GM12892 (cell line): ENCODE measurements around the gene AGRN.
"Not testable (repeated sequence)": the region's sequence is repeated elsewhere in the genome, so short reads cannot be mapped to it uniquely, and the experiment has no call there.

Experiments
- DNase-seq: peaks from one replicate; pipeline ENCODE4 v3.0.0; 2011; ENCODE audit not compliant: insufficient read length
- FAIRE-seq: peaks from 2 replicates; lab custom pipeline; 2011; peaks lifted over from hg19 to GRCh38; lab: Jason Lieb, UNC
- POLR2A ChIP-seq: IDR thresholded peaks from 2 replicates; pipeline ENCODE4 v1.6.1; 2011; ENCODE audit warnings: low read depth, low read length, control low read depth
- POLR2AphosphoS5 ChIP-seq: IDR thresholded peaks from 2 replicates; pipeline ENCODE4 v1.6.1; 2011; ENCODE audit warnings: low read depth, low read length, control low read depth
- TAF1 ChIP-seq: IDR thresholded peaks from 2 replicates; pipeline ENCODE4 v1.6.1; 2011; ENCODE audit warnings: low read depth, mild to moderate bottlenecking, control low read depth, low read length, borderline replicate concordance

Gene AGRN

DNA sequence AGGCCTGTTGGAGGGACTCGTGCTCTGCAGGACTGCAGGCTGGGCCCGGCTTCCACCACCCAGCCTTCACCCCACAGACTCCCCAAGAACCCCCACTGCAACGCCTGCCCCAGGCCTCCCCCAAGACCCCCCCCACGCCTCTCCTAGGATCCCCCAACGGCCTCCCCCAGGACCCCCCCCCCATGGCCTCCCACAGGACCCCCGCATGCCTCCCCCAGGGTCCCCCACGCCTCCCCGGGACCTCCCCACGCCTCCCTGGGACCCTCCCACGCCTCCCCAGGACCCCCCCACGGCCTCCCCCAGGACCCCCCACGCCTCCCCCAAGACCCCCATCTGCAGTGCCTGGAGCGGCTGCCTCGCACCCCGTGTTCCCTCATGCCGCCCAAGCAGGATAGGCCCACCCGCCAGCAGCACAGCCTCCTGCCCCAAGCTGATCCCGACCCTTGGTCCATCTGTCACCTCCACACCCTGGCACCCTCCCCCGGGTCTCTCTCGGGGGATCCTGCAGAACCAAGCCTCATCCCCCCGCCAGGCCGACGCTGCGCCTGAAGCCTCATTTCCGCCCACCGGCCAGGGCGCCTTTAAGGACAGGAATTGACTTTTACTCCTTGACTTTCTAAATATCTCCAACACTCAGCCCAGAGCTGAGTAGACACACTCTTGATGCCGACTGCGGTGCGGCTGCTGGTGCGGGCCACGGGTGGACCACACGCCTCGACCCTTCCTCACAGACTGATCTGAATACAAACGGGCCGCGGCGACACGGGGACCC lies 68.3 kb downstream of the AGRN start:
- no peak for TF ChIP-seq TAF1
- TF ChIP-seq POLR2AphosphoS5 = no peak
- TF ChIP-seq POLR2A = no peak
- DNase-seq = peak; percentile 32
- FAIRE-seq = no peak

DNA sequence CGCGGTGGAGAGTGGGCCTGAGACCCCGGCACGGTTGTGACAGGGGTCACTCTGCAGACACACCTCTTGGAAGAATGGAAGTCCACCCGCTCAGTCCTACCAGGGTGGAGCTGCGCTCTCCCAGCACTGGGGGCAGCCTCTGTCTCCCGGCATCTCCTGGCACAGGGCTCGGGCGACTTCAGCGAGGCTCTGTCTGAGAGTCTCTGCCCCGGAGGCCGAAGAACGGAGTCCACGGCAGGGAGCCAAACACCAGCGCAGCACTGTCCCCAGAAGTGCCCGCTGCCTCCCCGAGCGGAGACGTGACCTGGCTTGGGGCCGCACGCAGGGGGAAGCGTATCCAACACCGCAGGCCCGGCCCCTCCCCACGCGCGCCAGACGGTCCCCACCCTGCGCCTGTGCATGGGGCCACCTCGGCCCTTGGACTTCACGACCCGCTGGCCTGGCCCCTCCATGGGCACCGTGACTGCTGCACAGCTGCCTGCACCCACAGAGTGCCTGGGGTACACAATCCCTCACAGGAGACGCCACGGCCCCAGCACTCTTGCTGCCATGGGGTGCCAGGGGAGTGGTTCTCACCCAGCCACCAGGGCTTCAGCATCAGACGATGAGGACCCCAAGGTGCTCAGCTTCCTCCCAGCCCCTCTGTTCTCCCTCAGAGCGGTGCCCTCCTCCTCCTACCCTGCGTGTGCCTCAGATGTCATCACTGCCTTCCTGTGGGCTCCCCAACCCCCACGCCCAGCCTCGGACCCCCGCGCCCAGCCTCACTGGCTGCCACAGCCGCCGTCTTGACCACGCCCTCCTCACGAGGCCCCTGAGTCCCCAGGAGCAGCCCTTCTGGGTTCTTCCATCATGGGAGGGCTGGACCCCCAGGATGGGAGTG lies 69.1 kb downstream of the AGRN start:
- no peak for FAIRE-seq
- TF ChIP-seq POLR2A = no peak
- no peak for TF ChIP-seq TAF1
- no peak for TF ChIP-seq POLR2AphosphoS5
- no peak for DNase-seq

DNA sequence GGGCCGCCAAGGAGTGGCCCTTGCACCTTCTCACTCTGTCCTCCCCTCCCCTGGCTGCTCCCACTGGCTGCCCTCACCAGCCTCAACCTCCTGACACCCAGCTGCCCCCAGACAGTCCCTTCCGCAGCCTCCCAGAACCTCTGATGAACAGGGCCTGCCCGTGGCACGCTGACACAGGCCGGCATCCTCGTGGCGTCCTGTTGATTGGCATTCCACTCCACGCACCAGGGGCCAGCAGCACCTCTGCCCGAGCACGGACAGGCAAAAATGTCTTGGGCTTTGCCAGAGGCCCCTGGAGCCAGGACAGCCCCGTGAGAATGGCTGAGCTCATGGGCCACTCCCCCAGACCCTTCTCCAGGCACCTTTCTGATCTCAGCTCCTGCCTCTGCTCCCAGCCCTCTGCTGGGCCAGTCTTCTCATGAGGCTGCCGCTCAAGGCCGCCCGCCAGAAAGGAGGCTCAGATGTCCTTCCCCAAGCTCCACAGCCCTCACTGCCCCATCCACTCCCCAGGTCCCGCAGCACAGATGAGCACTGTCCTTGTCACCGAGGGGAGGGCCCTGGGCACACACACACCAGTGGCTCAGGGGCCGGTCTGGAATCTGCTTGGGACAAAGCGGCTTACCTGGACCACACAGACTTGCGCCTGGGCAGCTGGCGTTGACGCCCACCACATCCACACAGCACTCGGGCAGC lies 70.0 kb downstream of the AGRN start:
- TF ChIP-seq TAF1 (no peak), POLR2A (no peak), POLR2AphosphoS5 (no peak)
- no peak for FAIRE-seq
- no peak for DNase-seq

DNA sequence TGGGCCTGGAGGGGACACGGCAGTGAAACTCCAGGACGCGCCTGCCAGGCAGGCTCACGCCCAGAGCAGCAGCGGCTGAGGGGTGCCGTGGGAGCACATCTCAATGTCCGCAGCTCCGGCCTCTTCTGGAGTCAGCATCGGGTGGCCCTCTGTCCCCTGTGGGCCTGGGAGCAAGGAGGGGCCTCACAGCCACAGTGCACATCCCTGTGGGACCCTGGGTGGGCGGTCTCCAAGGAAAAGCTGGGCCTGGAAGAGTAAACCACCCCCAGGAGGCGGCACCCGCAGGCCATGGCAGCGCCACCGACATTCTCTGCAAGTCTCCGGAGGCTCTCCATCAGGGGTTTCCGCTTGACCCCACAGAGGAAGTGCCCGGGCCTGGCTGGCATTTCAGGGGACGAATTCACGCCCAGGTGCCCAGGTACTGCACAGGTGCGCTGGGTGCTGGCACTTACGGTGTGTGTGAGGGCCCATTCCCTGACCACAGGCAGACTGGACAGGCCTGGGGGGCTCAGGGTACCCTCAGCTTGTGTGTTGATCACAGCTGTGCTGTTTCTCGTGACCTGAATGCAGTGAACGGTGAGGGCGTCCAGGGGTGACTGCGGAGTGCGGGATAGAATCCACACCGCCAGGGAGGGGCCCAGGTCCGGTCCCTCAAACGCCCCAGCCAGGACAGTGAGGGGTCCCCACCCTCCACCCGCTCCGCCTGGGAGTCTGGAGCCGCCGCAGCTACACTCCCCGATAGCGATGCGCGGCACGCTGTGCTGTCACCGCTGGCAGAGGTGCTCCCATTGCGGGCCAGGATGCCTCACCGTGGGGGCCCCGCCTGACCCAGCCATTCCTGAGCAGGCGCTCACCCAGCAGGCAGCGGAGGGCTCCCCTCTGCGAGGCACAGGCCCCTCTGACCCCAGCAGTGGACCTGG lies 70.8 kb downstream of the AGRN start:
- DNase-seq (no peak), FAIRE-seq (no peak)
- no peak for TF ChIP-seq TAF1
- no peak for TF ChIP-seq POLR2A
- no peak for TF ChIP-seq POLR2AphosphoS5

DNA sequence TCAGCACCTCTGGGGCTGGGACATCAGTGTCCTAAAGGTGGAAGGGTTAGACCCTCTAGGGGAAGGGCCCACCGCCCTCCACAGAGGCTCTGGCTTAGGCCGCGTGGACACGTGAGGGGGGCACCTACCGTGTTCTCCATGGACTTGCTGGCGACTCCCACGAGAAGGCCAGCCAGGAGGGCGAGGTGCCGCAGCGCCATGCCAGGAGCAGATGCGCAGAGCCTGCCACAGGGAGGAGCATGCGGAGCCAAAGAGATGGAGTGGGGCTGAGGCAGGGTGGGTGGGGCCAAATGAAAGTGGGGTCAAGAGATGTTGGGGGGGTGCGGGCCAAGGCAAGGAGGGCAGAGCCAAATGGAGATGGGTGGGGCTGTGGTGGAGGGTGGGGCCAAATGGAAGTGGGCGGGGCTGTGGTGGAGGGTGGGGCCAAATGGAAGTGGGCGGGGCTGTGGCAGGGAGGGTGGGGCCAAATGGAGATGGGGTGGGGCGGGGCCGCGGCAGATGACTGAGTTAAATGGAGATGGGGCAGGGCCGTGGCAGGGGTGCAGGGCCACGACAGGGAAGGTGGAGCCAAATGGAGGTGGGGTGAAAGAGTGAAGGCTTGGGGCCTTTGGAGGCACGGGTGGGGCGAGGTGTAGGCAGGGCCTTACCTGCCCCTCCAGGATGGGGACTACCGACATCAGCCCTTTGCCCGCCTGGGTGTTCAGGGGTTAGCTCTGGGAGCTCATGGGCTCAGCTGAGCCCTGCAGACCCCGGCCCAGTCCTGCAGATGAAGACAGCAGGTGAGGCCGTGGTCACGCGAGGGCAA lies 71.6 kb downstream of the AGRN start:
- FAIRE-seq (no peak), DNase-seq (peak; percentile 30)
- no peak for TF ChIP-seq TAF1
- TF ChIP-seq POLR2A = no peak
- TF ChIP-seq POLR2AphosphoS5 = no peak

DNA sequence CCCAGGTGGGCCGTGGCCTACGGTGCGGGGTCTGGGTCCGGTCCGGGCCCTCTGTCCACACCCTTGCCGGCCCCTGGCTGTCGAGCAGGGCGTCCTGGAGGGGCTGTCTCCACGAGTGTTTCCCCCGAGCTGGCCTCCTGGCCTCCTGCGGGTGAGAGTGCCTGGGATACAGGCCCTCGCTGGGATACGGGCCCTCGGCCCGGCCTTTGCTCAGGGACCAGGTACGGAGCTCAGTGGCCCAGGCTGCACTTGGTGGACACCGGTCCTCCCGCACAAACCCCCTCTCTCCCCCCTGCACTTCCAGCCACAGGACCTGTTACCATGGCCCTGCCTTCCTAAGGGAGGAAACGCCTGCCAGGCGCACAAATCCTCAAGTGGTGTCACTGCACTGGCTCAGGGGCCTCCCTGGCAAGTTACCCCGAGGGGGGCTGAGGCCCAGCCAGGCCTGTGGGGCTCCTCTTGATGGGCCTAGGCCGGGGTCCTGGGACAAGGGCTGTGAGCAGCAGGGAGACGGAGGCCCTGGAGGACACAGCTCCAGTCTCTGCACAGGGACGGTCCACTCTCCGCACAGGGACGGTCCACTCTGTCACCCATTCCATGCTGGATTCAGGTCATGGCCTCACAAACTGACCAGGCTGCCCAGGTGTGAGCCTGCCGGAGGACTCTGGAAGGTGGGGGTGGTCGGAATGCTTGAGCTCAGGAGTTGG lies 72.4 kb downstream of the AGRN start:
- TF ChIP-seq POLR2AphosphoS5 = no peak
- FAIRE-seq (no peak), DNase-seq (no peak)

DNA sequence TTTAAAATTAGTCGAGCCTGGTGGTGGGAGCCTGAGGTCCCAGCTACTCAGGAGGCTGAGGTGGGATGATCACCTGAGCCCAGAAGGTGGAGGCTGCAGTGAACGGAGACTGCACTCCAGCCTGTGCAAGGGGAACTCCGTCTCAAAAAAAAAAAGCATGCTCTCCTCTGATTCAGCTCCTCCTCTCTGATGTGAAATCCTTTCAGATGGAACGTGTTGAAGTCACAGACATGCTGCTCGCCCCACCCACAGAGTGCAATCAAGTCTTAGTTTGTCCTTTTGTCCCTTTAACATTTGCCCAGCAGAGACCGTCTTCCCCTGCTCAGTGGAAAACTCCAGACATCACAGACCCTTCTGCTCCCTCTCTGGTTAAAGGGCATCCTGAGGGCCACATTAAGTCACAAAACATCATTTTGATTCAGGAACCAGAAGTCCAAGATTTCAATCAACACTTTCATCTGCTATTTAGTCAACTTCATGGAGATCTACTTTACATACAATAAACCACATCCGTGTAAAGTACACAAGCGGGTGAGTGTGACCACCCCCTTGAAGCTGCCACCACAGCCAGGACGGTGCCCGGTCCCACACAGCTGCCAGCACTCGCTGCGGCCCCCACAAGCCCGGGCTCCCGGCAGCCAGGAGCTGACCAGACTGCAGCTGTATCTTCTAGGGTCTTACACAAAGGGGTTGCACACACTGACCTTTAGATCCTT lies 73.1 kb downstream of the AGRN start:
- no peak for TF ChIP-seq POLR2AphosphoS5
- no peak for TF ChIP-seq POLR2A
- no peak for TF ChIP-seq TAF1
- DNase-seq = no peak
- no peak for FAIRE-seq

DNA sequence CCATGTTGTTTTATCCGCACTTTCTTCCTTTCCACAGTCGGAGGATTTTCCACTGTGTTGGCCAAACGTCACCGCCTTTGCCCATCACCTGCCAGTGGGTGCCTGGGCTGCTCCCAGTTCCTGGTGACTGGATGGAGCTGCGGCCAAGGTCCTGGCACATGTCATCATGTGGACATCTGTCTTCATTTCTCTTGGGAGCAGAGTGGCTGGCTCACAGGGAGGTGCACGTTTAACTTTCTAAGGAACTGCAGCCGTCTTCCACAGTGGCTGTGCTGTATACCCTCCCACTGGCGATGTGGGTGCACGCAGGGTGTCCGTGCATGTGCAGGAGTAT lies 73.7 kb downstream of the AGRN start:
- FAIRE-seq (no peak), DNase-seq (no peak)
- TF ChIP-seq TAF1 (no peak), POLR2A (no peak), POLR2AphosphoS5 (no peak)

DNA sequence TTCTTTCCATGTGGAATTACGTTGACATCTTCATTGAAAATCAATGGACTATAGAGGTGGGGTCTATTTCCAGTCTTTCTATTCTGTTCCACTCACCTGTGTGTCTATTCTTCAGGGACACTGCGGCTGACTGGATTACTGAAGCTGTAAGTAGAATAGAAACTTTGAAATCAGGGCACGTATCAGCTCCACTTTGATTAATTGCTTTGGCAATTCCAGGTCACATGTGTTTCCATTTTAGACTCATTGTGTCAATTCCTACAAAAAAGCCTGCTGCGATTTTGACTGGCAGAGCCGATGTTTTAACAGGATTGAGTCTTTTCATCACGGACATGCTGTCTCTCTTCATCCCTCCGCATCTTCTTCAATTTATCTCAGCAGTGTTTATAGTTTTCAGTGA lies 75.1 kb downstream of the AGRN start:
- FAIRE-seq (no peak), DNase-seq (no peak)
- TF ChIP-seq POLR2A = no peak
- no peak for TF ChIP-seq TAF1
- no peak for TF ChIP-seq POLR2AphosphoS5

DNA sequence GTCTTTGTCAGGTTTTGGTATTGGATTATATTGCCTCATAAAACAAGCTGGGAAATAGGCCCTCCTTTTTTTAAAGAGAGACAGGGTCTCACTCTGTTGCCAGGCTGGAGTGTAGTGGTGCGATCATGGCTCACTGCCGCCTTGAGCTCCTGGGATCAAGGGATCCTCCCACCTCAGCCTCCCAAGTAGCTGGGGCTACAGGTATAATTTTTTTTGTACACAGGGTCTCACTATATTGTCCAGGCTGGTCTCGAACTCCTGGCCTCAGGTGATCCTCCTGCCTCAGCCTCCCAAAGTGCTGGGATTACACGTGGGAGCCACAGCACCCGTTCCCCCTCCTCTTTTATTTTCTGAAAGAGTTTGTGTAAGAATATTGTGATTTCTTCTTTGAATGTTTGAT lies 76.2 kb downstream of the AGRN start:
- not testable (repeated sequence) for FAIRE-seq, DNase-seq
